MCF 10A (cell line): Measurements from ENCODE around the gene ANKMY2. TPM values are rescaled to one million over a fixed set of nuclear protein-coding genes. Genes with fewer than 3 reads are reported as not detected.

ENCODE experiments used
- BruUV-seq: library from RNA; stranded (reverse); fragments of 400-500 nt; replicated peaks from 2 replicates; lab custom pipeline; 2021; lab: Mats Ljungman, UMichigan
- CTCF ChIA-PET: fragments of 300-600 bp; sonication (Branson Sonifier 250); formaldehyde crosslinking; extraction: SDS; loops from one replicate; lab custom pipeline; 2021; ENCODE audit warnings: antibody characterized with exemption, inconsistent platforms; lab: Yijun Ruan, JAX
- POLR2A ChIA-PET: fragments of 300-600, 350-650 bp; sonication (Branson Sonifier 250); formaldehyde crosslinking; extraction: SDS; loops from one replicate; lab custom pipeline; 2020; ENCODE audit warnings: antibody characterized with exemption, inconsistent platforms; lab: Yijun Ruan, JAX
- DNase-seq: peaks from one replicate; pipeline ENCODE4 v3.0.0-alpha.2; 2018; ENCODE audit not compliant: unreplicated experiment
- H3K27ac Mint-ChIP-seq: one replicate; pipeline ENCODE4 v1.8.0; 2022; ENCODE audit warnings: mild to moderate bottlenecking, low read depth, mixed read lengths; ENCODE audit not compliant: unreplicated experiment
- H3K27me3 Mint-ChIP-seq: one replicate; pipeline ENCODE4 v1.8.0; 2022; ENCODE audit warnings: mixed read lengths; ENCODE audit not compliant: insufficient read depth, unreplicated experiment
- H3K36me3 Mint-ChIP-seq: one replicate; pipeline ENCODE4 v1.8.0; 2022; ENCODE audit warnings: mild to moderate bottlenecking, moderate library complexity, mixed read lengths; ENCODE audit not compliant: insufficient read depth, unreplicated experiment
- H3K4me1 Mint-ChIP-seq: one replicate; pipeline ENCODE4 v1.8.0; 2022; ENCODE audit warnings: mixed read lengths; ENCODE audit not compliant: insufficient read depth, unreplicated experiment
- H3K4me3 Mint-ChIP-seq: one replicate; pipeline ENCODE4 v1.8.0; 2022; ENCODE audit warnings: mild to moderate bottlenecking, moderate library complexity, mixed read lengths; ENCODE audit not compliant: unreplicated experiment
- H3K9me3 Mint-ChIP-seq: one replicate; pipeline ENCODE4 v1.8.0; 2022; ENCODE audit warnings: mixed read lengths; ENCODE audit not compliant: unreplicated experiment
- CTCF ChIP-seq: fragments of 200-600 bp; IDR thresholded peaks from one replicate; pipeline ENCODE4 v1.8.0; 2022; ENCODE audit warnings: antibody characterized with exemption, mild to moderate bottlenecking; ENCODE audit not compliant: unreplicated experiment
- intact Hi-C: fragments of 100-400 bp; cut with micrococcal nuclease; formaldehyde crosslinking; loops from 2 replicates; pipeline ENCODE4 v1.14.1; 2022
- total RNA-seq: library from RNA; stranded (reverse); gene quantifications from 2 replicates; pipeline ENCODE4 v1.2.3, GENCODE V29; 2022

ANKMY2 gene
- total RNA-seq, 1 experiment from 2014 or later: 14.3 TPM

GRCh38 chr7:16637379-16637778 lies 8.2 kb downstream of the ANKMY2 start:
- no peak for DNase-seq
- Mint-ChIP-seq H3K27ac (no peak overlapping the region), H3K4me3 (no peak overlapping the region), H3K27me3 (no peaks in the 10 kb centered on the region), H3K9me3 (no peaks in the 10 kb centered on the region), H3K4me1 (peaks cover 10% of the 10 kb centered on the region), H3K36me3 (peaks cover 24% of the 10 kb centered on the region)
- intact Hi-C loops: no loop called here
- CTCF ChIA-PET: no interaction called here
- BruUV-seq: no TSS peak
- no peak for TF ChIP-seq CTCF
- POLR2A ChIA-PET: interaction anchor here (1.8 kb wide), 1 partner anchor 8 kb away, joined by 11 read pairs; the partner anchor contains the start of genes ANKMY2 and BZW2

GRCh38 chr7:16636555-16637101 lies 8.9 kb downstream of the ANKMY2 start:
- intact Hi-C loops: no loop called here
- POLR2A ChIA-PET: interaction anchor here (1.8 kb wide), 1 partner anchor 9 kb away, joined by 11 read pairs; the partner anchor contains the start of genes ANKMY2 and BZW2
- H3K4me3 Mint-ChIP-seq: no peak overlapping the region
- no peak overlapping the region for H3K27ac Mint-ChIP-seq
- no peaks in the 10 kb centered on the region for H3K27me3 Mint-ChIP-seq
- peaks cover 10% of the 10 kb centered on the region for H3K4me1 Mint-ChIP-seq
- peaks cover 31% of the 10 kb centered on the region for H3K36me3 Mint-ChIP-seq
- no peak for DNase-seq
- TF ChIP-seq CTCF: no peak
- CTCF ChIA-PET: interaction anchor here (0.6 to 0.7 kb wide), 2 partner anchors 26 to 808 kb away, joined by 3 read pairs; no protein-coding TSS in a partner anchor
- BruUV-seq: no TSS peak
- H3K9me3 Mint-ChIP-seq: peaks cover 7% of the 10 kb centered on the region

GRCh38 chr7:16634271-16634738 lies 11.2 kb downstream of the ANKMY2 start:
- intact Hi-C loops: no loop called here
- ChIA-PET CTCF (no interaction called here), POLR2A (interaction anchor here (1.0 to 2.1 kb wide), 3 partner anchors 9 to 11 kb away, joined by 3 to 8 read pairs (median 5); partner anchors contain the start of genes ANKMY2 and BZW2)
- peaks cover 10% of the 10 kb centered on the region for H3K4me1 Mint-ChIP-seq
- no peak for TF ChIP-seq CTCF
- no peak overlapping the region for H3K4me3 Mint-ChIP-seq
- no peak for DNase-seq
- H3K36me3 Mint-ChIP-seq: peaks cover 24% of the 10 kb centered on the region
- no peaks in the 10 kb centered on the region for H3K27me3 Mint-ChIP-seq
- H3K27ac Mint-ChIP-seq: peak overlapping the region; percentile 28
- no TSS peak for BruUV-seq
- peaks cover 7% of the 10 kb centered on the region for H3K9me3 Mint-ChIP-seq

GRCh38 chr7:16630654-16631053 lies 14.9 kb downstream of the ANKMY2 start:
- no peak for TF ChIP-seq CTCF
- Mint-ChIP-seq H3K36me3 (peaks cover 9% of the 10 kb centered on the region), H3K9me3 (peaks cover 7% of the 10 kb centered on the region), H3K4me3 (no peak overlapping the region), H3K4me1 (peaks cover 10% of the 10 kb centered on the region), H3K27me3 (no peaks in the 10 kb centered on the region), H3K27ac (no peak overlapping the region)
- no TSS peak for BruUV-seq
- DNase-seq: no peak
- POLR2A ChIA-PET: no interaction called here
- intact Hi-C loops: loop anchor here (1.0 kb wide), 1 partner anchor 21 kb away; no protein-coding TSS in a partner anchor
- CTCF ChIA-PET: interaction anchor here (0.6 kb wide), 1 partner anchor 1389 kb away, joined by 3 read pairs; no protein-coding TSS in a partner anchor
